ENCODE measurements around the gene GGN. TPM values are rescaled to one million over a fixed set of nuclear protein-coding genes. Genes with fewer than 3 reads are reported as not detected.
A peak's percentile ranks its signal among the peaks of the same experiment; 100 is the strongest.

Gene GGN
- total and polyA plus RNA-seq, 2 of the 13 experiments (the other 11 are each of a cell fraction or from before 2014, with no cell fraction given), result not detected

DNA sequence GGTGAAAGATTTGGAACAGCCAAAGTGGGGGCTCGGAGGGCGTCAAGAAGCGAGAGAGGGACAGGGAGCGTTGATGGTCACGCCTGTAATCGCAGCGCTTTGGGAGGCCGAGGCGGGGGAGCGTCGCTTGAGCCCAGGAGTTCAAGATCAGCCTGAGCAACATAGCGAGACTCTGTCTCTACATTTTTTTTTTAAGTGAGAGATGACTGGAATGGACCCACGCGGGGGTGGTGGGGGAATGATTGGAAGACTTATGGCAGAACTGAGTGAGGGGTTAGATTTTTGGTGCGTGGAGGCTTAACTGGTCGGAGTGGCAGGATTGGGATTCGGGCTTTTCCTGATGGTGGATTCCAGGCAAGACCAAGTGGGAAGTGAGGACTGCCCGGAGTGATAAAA is 12.7 kb downstream of the GGN start (continued):
- TF ChIP-seq ZNF703 (CRISPR knock-in tag; IDR thresholded peaks at IDR 0.05; ENCODE audit: borderline replicate concordance) (no peak), HNRNPL (IDR thresholded peaks at IDR 0.05; ENCODE audit: low read depth, low read length) (no peak), HOXA5 (CRISPR knock-in tag; IDR thresholded peaks at IDR 0.05) (no peak), REXO4 (CRISPR knock-in tag; IDR thresholded peaks at IDR 0.05; ENCODE audit: borderline replicate concordance) (no peak), ZSCAN21 (CRISPR knock-in tag; IDR thresholded peaks at IDR 0.05; ENCODE audit: borderline replicate concordance) (0 out of 2 replicates have a peak, but pooled peaks have one; percentile 22), SMARCC2 (IDR thresholded peaks at IDR 0.05) (no peak), MIER2 (CRISPR knock-in tag; IDR thresholded peaks at IDR 0.05) (no peak), ZNF563 (CRISPR knock-in tag; IDR thresholded peaks at IDR 0.05) (0 out of 2 replicates have a peak, but pooled peaks have one; percentile 5), KAT7 (CRISPR knock-in tag; IDR thresholded peaks at IDR 0.05; ENCODE audit: borderline replicate concordance) (no peak), ZSCAN20 (CRISPR knock-in tag; IDR thresholded peaks at IDR 0.05; ENCODE audit: borderline replicate concordance) (no peak), ZNF761 (CRISPR knock-in tag; conservative IDR thresholded peaks at IDR 0.05) (no peak), KDM5A (IDR thresholded peaks at IDR 0.05; ENCODE audit: borderline replicate concordance, low read length) (no peak), ZNF501 (CRISPR knock-in tag; IDR thresholded peaks at IDR 0.05) (no peak), KDM5B (CRISPR knock-in tag; IDR thresholded peaks at IDR 0.05; ENCODE audit: borderline replicate concordance) (no peak), ZNF83 (CRISPR knock-in tag; IDR thresholded peaks at IDR 0.05; ENCODE audit: borderline replicate concordance) (no peak), ASH2L (IDR thresholded peaks at IDR 0.05; ENCODE audit: insufficient read length, low read depth, low read length) (peak; percentile 10)
- TF ChIP-seq, protein P1, sequence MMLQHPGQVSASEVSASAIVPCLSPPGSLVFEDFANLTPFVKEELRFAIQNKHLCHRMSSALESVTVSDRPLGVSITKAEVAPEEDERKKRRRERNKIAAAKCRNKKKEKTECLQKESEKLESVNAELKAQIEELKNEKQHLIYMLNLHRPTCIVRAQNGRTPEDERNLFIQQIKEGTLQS (CRISPR knock-in tag; IDR thresholded peaks at IDR 0.05), result no peak
- TF ChIP-seq, protein P2, sequence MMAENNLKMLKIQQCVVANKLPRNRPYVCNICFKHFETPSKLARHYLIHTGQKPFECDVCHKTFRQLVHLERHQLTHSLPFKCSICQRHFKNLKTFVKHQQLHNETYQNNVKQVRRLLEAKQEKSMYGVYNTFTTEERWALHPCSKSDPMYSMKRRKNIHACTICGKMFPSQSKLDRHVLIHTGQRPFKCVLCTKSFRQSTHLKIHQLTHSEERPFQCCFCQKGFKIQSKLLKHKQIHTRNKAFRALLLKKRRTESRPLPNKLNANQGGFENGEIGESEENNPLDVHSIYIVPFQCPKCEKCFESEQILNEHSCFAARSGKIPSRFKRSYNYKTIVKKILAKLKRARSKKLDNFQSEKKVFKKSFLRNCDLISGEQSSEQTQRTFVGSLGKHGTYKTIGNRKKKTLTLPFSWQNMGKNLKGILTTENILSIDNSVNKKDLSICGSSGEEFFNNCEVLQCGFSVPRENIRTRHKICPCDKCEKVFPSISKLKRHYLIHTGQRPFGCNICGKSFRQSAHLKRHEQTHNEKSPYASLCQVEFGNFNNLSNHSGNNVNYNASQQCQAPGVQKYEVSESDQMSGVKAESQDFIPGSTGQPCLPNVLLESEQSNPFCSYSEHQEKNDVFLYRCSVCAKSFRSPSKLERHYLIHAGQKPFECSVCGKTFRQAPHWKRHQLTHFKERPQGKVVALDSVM (CRISPR knock-in tag; IDR thresholded peaks at IDR 0.05), result no peak
- TF ChIP-seq, protein P3, sequence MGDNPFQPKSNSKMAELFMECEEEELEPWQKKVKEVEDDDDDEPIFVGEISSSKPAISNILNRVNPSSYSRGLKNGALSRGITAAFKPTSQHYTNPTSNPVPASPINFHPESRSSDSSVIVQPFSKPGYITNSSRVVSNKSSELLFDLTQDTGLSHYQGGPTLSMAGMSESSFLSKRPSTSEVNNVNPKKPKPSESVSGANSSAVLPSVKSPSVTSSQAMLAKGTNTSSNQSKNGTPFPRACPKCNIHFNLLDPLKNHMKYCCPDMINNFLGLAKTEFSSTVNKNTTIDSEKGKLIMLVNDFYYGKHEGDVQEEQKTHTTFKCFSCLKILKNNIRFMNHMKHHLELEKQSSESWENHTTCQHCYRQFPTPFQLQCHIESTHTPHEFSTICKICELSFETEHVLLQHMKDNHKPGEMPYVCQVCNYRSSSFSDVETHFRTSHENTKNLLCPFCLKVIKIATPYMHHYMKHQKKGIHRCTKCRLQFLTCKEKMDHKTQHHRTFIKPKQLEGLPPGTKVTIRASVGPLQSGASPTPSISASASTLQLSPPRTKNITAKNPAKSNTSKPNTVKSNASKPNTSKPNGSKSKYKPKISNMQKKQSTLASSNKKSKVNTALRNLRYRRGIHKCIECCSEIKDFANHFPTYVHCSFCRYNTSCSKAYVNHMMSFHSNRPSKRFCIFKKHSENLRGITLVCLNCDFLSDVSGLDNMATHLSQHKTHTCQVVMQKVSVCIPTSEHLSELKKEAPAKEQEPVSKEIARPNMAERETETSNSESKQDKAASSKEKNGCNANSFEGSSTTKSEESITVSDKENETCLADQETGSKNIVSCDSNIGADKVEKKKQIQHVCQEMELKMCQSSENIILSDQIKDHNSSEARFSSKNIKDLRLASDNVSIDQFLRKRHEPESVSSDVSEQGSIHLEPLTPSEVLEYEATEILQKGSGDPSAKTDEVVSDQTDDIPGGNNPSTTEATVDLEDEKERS (CRISPR knock-in tag; IDR thresholded peaks at IDR 0.05), result no peak
- TF ChIP-seq, protein P4, sequence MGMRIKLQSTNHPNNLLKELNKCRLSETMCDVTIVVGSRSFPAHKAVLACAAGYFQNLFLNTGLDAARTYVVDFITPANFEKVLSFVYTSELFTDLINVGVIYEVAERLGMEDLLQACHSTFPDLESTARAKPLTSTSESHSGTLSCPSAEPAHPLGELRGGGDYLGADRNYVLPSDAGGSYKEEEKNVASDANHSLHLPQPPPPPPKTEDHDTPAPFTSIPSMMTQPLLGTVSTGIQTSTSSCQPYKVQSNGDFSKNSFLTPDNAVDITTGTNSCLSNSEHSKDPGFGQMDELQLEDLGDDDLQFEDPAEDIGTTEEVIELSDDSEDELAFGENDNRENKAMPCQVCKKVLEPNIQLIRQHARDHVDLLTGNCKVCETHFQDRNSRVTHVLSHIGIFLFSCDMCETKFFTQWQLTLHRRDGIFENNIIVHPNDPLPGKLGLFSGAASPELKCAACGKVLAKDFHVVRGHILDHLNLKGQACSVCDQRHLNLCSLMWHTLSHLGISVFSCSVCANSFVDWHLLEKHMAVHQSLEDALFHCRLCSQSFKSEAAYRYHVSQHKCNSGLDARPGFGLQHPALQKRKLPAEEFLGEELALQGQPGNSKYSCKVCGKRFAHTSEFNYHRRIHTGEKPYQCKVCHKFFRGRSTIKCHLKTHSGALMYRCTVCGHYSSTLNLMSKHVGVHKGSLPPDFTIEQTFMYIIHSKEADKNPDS (CRISPR knock-in tag; IDR thresholded peaks at IDR 0.05), result no peak
- TF ChIP-seq, protein P5, sequence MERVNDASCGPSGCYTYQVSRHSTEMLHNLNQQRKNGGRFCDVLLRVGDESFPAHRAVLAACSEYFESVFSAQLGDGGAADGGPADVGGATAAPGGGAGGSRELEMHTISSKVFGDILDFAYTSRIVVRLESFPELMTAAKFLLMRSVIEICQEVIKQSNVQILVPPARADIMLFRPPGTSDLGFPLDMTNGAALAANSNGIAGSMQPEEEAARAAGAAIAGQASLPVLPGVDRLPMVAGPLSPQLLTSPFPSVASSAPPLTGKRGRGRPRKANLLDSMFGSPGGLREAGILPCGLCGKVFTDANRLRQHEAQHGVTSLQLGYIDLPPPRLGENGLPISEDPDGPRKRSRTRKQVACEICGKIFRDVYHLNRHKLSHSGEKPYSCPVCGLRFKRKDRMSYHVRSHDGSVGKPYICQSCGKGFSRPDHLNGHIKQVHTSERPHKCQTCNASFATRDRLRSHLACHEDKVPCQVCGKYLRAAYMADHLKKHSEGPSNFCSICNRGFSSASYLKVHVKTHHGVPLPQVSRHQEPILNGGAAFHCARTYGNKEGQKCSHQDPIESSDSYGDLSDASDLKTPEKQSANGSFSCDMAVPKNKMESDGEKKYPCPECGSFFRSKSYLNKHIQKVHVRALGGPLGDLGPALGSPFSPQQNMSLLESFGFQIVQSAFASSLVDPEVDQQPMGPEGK (CRISPR knock-in tag; IDR thresholded peaks at IDR 0.05), result no peak
